NCI-H2107 (cell line): ENCODE measurements around the gene TATDN2.
"Not testable (repeated sequence)": the region's sequence is repeated elsewhere in the genome, so short reads cannot be mapped to it uniquely, and the experiment has no call there.

Experiments used
- DNase-seq: peaks from one replicate; lab custom pipeline; 2025; lab: John Stamatoyannopoulos, UW

TATDN2 gene

GRCh38 chr3:10292505-10293419, 44.5 kb downstream of the TATDN2 start, which contains the start of gene GHRL:
Gene GHRL, minus strand, starts transcription at chr3:10292947. Its CDS starts 2,767 bp downstream, at chr3:10290180.
- no peak for DNase-seq

- DNase-seq, result no peak
Measured at GRCh38 chr3:10294030-10294586, 45.8 kb downstream of the TATDN2 start.

GRCh38 chr3:10298064-10298463, 49.8 kb downstream of the TATDN2 start:
- not testable (repeated sequence) for DNase-seq

DNA sequence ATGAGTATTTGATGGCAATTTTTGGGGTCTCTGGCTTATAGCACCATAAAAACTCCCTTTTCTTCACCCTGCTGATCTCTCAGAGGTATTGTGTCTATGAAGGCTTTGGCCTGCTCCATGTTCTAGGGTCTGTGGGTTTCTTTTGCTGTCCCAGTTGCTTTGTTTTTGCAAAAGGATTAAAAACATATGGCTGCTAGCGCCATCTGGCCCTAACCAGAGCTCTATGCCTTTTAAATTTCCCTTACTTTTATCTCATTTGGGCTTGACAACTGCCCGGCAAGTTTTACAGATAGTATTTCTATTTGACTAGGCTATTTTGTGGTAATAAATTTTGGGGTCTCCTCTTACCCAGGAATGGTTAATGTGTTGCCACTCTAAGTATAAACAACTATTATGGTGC, 50.9 kb downstream of the TATDN2 start:
- no peak for DNase-seq

- DNase-seq, result no peak
Measured at GRCh38 chr3:10299679-10300078, 51.4 kb downstream of the TATDN2 start.

- no peak for DNase-seq
Measured at GRCh38 chr3:10300087-10300486, 51.8 kb downstream of the TATDN2 start.

- DNase-seq, result no peak
Measured at GRCh38 chr3:10303105-10303504, 54.8 kb downstream of the TATDN2 start.

- DNase-seq, result no peak
Measured at GRCh38 chr3:10303785-10304184, 55.5 kb downstream of the TATDN2 start.

DNA sequence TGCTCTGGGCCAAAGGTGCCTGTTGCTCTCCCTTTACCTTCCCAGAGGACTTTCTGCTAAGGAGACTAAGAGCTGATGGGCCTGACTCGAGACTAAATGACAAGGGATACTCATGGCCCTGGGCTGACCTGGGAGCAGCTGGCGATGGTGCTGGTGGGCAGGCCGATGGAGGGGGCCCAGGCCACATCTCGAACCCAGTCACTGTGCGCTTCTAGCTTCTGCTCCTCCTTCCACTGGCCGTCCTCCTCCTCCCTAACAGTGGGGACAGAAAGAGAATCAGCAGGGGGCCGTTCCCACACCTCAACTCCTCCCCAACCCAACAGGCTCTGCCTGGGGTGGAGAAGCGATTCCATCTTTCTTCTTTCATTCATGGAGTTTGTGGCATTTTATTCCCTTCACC, 56.6 kb downstream of the TATDN2 start:
- DNase-seq, result no peak

DNA sequence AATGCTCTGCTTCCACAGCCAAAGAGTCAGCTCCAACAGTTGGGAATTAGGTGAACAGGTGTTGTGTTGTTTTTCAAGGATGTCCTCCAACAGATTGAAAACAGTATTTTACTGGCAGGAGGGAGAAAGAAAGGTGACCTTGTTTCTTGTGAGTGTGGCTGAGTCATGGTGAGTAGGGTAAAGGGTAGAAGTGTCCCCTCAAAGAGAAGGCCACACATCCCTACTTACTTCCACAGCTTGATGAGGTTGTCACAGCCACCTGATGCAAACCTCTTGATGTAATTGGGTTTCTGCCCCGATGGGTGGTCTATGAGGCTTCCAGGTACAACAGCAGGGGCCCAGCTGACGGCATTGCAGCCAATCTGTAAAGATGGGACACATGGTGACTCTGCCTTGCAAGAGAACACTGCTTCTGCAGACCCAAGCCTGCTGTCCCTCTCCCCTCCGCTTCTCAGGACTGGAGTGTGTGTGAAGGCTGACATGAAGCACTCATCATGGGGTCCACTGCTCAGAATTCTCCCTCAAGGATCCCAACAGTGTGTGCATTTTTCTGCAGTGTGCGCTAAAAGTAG, 57.2 kb downstream of the TATDN2 start:
- DNase-seq, result no peak

DNA sequence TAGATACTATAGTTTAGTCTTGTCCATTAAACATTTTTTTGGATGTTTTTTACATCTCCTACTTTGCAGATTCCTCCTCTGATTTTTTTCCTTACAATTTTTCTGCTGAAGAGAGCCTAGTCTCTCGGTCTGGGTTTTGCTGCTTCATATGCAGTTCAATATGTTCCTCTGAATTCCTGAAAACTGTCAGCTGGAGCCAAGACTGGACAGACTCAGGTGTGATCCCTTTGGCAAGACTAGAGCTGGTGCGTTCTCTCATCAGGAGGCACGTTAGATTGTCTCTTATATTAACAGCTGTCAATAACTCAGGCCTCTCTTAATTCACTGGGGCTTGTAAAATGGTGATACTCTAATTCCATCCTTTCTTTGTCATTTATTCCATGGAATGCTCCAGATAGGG, 57.9 kb downstream of the TATDN2 start:
- DNase-seq, result no peak

DNA sequence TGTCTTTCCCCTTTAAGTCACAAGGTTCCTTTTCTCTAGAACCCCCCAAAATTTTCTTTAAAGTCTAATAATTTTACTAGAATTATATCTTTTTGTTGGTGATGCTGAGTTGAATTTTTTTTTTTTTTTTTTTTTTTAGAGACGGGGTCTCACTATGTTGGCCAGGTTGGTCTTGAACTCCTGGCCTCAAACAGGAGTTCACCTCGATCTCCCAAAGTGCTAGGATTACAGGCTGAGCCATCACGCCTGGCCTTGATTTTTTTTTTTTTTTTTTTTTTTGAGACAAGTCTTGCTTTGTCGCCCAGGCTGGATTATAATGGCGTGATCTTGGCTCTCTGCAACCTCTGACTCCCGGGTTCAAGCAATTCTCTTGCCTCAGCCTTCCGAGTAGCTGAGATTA, 60.4 kb downstream of the TATDN2 start:
- DNase-seq, result no peak

- no peak for DNase-seq
Measured at GRCh38 chr3:10309736-10310135, 61.5 kb downstream of the TATDN2 start.

DNA sequence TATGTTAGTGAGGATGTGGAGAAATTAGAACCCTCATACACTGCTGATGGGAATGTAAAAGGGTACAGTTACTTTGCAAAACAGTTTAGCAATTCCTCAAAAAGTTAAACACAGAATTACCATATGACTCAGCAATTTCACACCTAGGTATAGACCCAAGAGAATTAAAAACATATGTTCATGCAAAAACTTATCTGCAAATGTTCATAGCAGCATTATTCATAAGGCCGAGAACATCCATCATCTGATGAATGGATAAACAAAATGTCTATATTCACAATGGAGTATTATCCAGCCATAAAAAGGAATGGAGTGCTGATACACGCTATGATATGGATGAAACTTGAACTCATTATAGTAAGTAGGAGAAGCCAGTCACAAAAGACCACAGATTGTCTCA, 62.3 kb downstream of the TATDN2 start:
- DNase-seq, result no peak

DNA sequence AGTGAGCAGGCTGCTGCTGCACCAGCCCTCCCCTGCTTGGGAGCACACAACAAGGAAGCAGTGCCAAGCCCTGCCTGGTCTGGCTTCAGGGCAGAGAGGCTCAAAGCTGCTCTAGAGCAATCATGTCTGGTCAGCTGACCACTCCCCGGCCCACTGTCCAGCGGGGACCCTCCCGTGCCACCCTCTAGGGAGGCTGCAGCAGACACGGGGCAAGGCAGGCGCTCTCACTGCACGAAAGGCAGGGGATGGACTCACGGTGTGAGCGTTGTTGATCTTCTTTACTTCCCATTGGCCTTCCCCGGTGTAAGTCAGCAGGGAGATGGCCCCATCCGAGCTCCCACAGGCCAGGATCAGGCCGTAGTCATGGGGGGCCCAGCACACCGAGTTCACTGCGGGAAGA, 63.5 kb downstream of the TATDN2 start:
- no peak for DNase-seq

- DNase-seq, result no peak
Measured at GRCh38 chr3:10312391-10312790, 64.1 kb downstream of the TATDN2 start.

DNA sequence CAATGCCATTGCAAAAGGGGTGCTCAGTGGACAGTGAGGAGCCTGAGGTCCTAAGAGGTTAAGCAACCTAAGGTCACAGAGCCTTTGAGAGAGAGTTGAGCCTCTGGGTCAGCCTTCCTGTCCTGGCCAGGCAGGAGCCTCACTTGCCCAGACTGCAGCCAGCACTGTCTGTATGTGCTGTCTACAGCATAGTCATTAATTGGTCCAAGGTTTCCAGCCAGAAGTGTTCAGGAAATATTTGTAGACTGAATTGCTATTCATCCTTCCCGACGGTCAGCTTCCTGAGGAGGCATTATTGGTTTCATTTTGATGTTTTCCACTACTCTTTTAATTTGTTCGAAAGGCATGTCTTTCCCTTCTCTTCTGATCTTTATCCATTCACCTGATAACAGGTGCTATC, 64.6 kb downstream of the TATDN2 start:
- DNase-seq, result no peak

DNA sequence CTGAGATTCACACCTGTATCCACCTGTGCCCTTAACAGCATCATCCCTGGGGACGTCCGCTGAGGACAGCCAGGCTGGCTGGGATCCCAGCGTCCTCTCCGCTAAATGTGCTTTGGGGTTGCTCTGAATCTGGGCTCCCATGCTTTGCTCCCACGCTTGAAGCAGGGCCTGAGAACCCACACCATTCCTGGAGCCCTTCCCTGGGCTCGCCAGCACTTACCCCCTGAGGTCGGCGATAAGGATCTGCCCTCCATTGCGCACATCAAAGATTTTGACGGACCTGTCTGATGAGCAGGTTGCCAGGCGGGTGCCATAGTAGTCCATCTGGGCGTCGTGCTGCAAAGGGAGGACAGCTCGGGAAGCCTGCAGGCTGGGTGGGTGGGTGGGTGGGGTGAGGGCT, 66.8 kb downstream of the TATDN2 start:
- DNase-seq, result no peak

DNA sequence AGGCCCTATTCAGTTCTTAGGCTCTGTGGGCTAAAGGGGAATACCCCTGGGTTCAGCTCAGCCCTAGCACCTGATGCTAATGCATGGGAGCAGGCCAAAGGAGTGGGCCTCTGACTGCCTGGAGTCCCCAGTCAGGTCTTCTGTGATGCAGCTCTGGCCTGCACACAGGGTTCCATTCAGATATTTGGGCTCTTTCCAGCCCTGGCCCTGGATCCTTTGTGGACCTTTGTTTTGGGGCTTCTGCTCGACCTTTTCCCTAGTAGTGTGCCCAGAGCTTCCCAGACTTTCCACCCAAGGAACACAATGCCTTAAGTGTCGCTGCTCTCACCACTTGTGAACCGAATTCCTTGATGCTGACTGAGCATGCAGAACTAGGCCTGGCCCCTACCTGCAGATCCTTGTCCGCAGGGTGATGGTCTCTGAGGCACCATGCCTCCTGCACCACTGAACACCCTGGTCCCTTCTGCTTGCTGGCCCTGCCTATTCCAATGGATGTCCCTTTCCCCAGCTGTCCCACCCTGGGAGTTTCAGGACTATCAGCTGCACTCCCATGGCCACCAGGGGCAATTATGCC, 67.6 kb downstream of the TATDN2 start:
- no peak for DNase-seq

- no peak for DNase-seq
Measured at GRCh38 chr3:10317311-10317960, 69.2 kb downstream of the TATDN2 start.

GRCh38 chr3:10317961-10318350, 69.7 kb downstream of the TATDN2 start:
- no peak for DNase-seq

GRCh38 chr3:10319251-10319650, 71.0 kb downstream of the TATDN2 start:
- no peak for DNase-seq
